ENCODE measurements around the gene IPO4.
"Not testable (repeated sequence)": the region's sequence is repeated elsewhere in the genome, so short reads cannot be mapped to it uniquely, and the experiment has no call there.

Gene IPO4

DNA sequence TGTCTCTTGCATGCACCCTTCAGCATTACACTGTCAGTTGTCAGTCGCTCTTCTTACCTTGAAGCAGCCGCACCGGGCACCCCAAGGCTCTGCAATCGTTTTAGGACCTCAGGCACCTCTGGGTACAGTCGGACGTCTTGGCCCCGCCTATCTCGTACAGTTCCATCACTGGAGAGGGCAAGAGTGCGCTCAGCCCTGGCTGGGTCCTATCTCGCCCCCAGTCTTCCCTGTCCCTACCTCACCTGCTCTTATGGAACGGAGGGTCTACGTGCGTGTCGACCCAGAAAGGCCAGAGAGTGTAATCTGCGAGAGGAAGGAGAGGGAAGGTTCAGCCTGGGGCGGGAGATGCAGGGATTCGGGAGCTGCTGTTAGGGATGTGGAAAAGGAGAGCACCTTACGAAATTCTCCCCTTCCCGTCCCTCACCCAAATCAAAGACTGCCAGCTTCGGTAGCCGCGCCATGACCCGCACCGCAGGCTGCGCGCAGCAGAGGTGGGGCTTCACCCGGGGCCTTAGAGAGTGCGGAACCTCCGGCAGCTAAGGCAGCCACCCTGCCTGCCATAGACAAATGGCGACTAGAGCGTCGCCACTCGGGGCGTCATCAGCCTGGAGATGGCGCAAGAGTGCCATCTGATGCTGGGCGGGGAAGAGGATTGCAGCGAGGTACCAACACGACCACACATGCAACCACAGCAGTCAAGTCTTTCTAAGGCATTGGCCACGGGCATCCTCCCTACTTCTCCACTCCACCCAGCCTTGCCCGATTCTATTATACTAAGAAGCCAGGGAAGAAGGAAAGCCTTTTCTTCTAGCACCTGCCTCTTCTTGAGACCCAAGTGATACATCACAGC is 27.1 kb upstream of the IPO4 start, which contains the start of gene MDP1:
MDP1 (minus strand) TSS at position 572 of the 850 bp plus-strand sequence; CDS start at position 461, 111 bp downstream.
- peak; percentile 66 for DNase-seq

- DNase-seq: no peak
Observed at GRCh38 chr14:24213866-24214662, 25.4 kb upstream of the IPO4 start.

DNA sequence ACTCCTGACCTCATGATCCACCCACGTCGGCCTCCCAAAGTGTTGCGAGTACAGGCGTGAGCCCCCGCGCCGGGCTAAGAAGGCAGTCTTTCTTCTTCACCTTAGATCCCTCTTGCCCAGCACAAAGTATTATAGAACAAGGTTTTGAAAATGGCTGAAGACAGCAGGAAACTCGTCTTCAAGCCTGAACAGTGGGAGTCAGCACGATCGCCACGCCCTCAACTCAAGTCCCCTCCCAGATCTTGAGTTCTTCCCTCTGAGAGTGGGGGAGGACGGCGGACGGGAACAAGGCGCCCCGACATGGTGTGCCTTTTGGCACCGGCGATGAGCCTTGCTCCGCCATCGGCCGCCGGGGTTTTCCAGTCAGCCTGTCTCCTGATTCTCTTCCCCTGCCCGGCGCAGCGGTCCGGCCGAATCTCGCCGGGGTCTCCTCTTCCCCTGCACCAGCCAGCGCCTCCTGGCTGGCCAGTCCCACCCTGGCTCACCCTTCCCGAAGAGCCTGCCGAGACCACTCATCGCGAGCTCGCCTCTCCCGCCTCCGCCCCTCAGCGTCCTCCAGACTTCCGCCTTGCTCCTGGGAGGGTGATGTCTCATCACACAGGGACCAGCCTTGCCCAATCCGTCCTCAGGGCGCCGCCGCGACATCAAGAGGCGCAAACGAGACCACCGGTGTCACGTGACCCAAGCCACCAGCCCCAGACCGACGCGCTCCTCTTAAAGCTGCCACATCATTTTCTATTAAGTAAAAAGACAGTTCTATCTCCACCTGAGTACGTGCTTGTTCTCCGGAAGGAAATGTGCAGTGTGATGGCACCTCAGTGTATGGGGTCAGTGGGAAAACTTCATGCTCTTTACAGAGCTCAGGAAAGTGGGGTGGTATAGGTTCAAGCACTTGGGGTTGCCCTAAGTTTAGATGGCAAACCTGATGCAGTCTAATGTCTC is 24.6 kb upstream of the IPO4 start, which contains the start of gene CHMP4A:
CHMP4A (minus strand) TSS at position 565 of the 942 bp plus-strand sequence; CDS start at position 516, 49 bp downstream.
- DNase-seq: peak; percentile 99

DNA sequence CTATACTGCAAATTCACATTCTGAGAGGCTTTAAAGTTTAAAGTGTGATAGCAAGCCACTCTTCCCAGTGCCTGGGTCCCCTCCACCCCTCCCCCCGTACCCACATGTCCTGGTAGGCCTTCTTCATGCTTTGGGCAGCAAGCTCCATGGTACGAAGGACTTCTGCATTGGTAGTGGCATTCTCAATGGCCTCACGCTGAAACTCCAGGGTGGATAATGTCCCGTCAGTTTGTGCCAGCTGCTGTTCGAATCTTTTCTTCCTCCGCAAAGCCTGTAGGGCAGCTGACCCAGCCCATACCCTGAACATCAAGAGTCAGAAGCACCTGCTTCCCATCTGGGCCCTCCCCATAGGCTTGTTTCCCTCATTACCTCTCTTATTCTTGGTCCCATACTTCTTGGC is 22.7 kb upstream of the IPO4 start:
- no peak for DNase-seq

DNA sequence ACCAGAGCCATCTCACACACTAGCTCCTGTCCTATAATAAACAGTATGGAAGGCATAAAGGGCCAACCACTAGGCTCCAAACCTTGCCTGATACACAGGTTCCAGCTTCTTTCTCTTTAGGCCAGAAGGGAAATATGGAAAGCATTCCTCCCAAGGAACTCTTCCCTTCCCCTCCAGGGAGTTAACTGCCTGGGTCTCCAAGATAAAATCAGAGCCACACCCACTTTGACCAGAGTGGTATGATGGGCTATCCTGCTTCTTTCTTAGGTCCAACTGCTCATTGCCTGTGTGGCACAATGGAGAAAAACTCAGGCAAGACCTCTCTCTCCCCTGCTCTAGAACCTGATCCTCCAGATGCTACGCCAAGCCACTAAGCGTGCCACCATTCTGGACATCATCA is 19.0 kb upstream of the IPO4 start:
- no peak for DNase-seq

DNA sequence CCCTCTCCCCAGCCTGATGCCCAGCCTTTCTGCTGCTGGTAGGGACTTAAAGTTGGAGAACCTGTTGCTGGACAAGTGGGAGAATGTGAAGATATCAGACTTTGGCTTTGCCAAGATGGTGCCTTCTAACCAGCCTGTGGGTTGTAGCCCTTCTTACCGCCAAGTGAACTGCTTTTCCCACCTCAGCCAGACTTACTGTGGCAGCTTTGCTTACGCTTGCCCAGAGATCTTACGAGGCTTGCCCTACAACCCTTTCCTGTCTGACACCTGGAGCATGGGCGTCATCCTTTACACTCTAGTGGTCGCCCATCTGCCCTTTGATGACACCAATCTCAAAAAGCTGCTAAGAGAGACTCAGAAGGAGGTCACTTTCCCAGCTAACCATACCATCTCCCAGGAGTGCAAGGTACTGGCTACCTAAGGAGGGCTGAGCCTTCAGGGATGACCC is 18.5 kb upstream of the IPO4 start:
- no peak for DNase-seq

DNA sequence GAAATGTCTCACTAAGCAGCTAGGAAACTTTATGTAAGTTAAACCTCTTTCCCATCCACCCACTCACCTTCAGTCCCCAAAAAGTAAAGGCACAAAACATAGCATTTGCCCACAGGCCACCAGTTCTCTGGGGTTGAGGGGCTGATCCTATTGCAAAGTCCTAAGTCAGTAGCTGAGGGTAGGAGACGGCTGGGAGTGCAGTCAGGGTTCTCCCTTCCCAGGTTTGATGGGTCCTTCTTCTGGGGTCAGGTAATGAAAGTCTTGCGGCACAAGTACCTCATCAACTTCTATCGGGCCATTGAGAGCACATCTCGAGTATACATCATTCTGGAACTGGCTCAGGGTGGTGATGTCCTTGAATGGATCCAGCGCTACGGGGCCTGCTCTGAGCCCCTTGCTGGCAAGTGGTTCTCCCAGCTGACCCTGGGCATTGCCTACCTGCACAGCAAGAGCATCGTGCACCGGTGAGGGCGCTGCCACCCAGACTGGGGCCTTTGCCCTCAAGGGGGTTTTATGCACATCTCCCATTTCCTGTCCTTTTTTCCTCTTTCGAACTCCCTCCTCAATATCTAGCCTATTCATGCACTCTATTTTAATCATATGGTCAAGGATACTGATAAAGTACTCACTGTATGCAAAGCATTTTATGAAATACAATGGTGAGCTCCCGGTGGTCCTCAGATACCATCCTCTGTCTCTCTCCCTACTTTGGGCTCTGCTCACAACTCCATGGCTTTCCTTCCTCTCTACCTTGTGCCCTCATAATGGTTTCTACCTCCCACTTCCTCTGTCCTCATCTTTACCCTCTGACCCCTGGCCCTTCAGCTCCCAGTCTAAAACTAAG is 17.9 kb upstream of the IPO4 start:
- DNase-seq: no peak

- no peak for DNase-seq
Observed at GRCh38 chr14:24204163-24205146, 15.8 kb upstream of the IPO4 start.

DNA sequence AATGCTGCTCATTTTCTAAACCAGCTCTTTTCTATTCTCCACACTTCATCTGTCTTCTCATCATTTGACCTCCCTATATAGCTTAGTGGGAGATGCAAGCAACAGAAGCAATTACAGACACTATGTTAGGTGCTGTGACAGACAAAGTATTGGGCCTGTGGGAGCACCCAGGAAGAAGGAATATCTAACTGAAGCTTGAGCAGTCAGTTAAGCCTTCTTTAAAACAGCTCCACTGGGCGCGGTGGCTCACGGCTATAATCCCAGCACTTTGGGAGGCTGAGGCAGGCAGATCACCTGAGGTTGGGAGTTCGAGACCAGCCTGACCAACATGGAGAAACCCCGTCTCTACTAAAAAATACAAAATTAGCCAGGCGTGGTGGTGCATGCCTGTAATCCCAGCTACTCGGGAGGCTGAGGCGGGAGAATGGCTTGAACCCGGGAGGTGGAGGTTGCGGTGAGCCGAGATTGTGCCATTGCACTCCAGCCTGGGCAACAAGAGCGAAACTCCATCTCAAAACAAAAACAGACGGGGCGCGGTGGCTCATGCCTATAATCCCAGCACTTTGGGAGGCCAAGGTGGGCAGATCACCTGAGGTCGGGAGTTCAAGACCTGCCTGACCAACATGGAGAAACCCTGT is 14.8 kb upstream of the IPO4 start:
- DNase-seq: not testable (repeated sequence)

- not testable (repeated sequence) for DNase-seq
Observed at GRCh38 chr14:24202538-24202937, 13.9 kb upstream of the IPO4 start.

- DNase-seq: no peak
Observed at GRCh38 chr14:24198814-24199524, 10.4 kb upstream of the IPO4 start.

DNA sequence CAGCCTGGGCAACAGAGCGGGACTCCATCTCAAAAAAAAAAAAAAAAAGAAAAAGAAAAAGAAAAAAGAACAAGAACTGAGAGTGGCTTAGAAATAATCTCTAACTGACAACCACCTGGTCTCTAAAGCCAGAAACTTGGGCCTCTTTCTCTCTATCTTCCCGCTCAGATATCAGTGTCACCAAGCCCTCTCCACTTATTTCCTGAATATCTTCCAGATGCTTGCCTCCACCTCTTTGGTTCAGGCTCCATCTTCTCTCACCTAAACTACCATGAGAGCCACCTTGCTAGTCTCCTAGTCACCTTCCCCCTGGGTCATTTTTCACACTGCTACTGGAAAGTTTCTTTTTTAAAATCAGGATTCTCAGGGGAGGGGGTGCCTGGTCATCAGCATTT is 8.4 kb upstream of the IPO4 start:
- DNase-seq: no peak

- DNase-seq: no peak
Observed at GRCh38 chr14:24196071-24197055, 7.7 kb upstream of the IPO4 start.

GRCh38 chr14:24195186-24196070 is 6.8 kb upstream of the IPO4 start, which contains the start of gene TM9SF1:
Gene TM9SF1 (minus strand): TSS chr14:24195441. CDS start chr14:24195019, 422 bp downstream.
- peak; percentile 28 for DNase-seq

- DNase-seq: no peak
Observed at GRCh38 chr14:24194873-24195185, 6.2 kb upstream of the IPO4 start.

- no peak for DNase-seq
Observed at GRCh38 chr14:24194186-24194872, 5.7 kb upstream of the IPO4 start.

Measured in amniotic stem cell (primary cell).